NCI-H774 (cell line): ENCODE data around the gene ALDH3B2.
"Not testable (repeated sequence)": the region's sequence is repeated elsewhere in the genome, so short reads cannot be mapped to it uniquely, and the experiment has no call there.

Source experiments
- DNase-seq: peaks from one replicate; lab custom pipeline; 2025; lab: John Stamatoyannopoulos, UW

The ALDH3B2 gene

GRCh38 chr11:67662142-67662834, 12.1 kb downstream of the ALDH3B2 start:
- DNase-seq = no peak

- not testable (repeated sequence) for DNase-seq
Observed at GRCh38 chr11:67660752-67661151, 13.7 kb downstream of the ALDH3B2 start.

DNA sequence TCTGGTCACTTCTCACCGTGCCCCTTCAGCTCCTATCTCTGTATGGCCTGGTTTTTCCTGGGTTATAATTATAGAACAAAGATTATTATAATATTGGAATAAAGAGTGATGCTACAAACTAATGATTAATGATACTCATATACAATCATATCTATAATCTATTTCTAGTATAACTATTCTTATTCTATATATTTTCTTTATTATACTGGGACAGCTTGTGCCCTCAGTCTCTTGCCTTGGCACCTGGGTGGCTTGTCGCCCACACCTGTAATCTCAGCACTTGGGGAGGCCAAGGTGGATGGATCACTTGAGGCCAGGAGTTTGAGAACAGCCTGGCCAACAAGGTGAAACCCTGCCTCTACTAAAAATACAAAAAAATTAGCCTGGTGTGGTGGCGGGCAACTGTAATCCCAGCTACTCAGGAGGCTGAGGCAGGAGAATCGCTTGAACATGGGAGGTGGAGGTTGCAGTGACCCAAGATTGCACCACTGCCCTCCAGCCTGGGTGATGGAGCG, 14.7 kb downstream of the ALDH3B2 start:
- not testable (repeated sequence) for DNase-seq

- DNase-seq = no peak
Observed at GRCh38 chr11:67657300-67657699, 17.1 kb downstream of the ALDH3B2 start.

GRCh38 chr11:67656278-67656922, 18.0 kb downstream of the ALDH3B2 start:
- DNase-seq = no peak

DNA sequence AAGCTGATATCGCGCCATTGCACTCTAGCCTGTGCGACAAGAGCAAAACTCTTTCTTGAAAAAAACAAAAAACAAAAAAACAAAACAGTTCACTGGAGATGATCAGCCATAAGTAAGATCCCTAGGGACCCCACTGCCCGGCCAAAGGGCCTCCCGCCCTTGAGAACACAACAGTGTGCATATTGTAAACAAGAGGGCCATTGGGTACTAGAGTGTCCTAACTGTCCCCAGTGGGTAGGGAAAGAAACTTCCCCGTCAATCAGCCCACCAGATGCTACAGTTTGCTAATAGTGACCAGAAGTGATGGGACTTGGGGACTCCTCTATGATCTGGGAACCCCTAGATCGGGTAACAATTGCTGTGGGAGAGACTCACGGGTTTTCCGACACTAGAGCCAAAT, 20.2 kb downstream of the ALDH3B2 start:
- no peak for DNase-seq

DNA sequence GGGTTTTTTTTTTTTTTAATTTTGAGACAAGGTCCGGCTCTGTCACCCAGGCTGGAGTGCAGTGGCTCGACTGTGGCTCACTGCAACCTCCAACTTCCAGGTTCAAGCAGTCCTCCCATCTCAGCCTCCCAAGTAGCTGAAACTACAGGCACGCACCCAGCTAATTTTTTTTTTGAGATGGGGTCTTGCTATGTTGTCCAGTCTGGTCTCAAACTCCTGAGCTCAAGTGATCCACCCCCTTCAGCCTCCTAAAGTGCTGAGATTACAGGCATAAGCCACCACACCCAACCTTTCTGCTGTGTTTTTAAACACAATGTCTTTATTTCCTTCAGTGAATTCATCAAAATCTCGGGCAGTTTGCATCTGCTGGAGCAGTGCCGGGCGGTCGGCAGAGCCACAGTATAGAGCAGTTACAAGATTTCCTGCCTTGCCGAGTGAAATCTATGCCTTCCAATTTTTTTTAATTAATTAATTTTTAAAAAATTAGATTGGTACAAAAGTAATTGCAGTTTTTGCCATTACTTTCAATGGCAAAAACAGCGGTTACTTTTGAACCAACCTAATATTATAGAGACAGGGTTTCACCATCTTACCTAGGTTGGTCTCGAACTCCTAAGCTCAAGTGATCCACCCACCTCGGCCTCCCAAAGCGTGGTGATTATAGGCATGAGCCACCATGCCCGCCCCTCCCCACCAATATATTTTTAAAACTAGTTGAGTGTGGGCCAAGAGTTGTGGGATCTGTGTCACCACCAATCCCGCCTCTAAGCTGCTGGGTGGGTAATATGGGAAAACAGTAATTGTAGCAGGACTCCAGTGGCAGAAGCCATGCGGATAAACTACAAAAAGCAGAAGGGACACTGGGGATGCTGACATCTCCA, 21.2 kb downstream of the ALDH3B2 start:
- no peak for DNase-seq

DNA sequence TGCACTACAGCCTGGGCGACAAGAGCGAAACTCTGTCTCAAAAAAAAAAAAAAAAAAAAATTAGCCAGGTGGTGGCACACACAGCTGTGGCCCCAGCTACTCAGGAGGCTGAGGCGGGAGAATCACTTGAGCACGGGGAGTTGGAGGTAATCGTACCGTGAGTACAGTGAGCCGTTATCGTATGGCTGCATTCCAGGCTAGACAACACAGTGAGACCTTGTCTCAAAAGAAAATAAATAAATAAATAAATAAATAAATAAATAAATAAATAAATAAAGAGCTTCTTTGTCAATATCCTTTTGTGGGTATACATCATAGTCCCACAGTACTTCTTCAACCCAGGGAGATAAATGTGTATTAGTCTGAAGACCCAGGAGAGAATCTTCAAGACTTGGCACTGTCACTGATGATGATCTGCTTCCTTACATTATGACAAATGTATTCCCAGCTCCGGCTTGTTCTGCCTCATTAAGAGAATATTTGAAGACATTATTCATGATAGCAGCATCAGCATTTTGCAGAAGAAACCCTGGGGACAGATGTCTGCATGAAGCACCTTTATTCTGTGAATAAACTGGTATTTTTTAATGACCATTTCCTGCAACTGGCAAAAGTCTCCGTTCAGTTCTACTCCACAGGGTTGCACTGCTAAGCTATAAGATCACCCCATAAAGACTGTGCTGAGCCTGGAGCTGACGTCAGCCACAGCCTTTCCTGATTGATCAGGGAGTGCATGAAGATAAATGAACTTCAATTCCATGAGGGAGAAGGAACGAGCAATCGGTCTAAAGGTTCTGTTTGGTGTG, 22.2 kb downstream of the ALDH3B2 start:
- DNase-seq = no peak

- no peak for DNase-seq
Observed at GRCh38 chr11:67649634-67650510, 24.6 kb downstream of the ALDH3B2 start.

- DNase-seq = no peak
Observed at GRCh38 chr11:67648796-67649613, 25.4 kb downstream of the ALDH3B2 start.

GRCh38 chr11:67648140-67648795, 26.2 kb downstream of the ALDH3B2 start:
- no peak for DNase-seq

GRCh38 chr11:67647471-67647870, 27.0 kb downstream of the ALDH3B2 start:
- DNase-seq = no peak

- no peak for DNase-seq
Observed at GRCh38 chr11:67646535-67647336, 27.7 kb downstream of the ALDH3B2 start.

- DNase-seq = no peak
Observed at GRCh38 chr11:67645521-67646461, 28.6 kb downstream of the ALDH3B2 start.

DNA sequence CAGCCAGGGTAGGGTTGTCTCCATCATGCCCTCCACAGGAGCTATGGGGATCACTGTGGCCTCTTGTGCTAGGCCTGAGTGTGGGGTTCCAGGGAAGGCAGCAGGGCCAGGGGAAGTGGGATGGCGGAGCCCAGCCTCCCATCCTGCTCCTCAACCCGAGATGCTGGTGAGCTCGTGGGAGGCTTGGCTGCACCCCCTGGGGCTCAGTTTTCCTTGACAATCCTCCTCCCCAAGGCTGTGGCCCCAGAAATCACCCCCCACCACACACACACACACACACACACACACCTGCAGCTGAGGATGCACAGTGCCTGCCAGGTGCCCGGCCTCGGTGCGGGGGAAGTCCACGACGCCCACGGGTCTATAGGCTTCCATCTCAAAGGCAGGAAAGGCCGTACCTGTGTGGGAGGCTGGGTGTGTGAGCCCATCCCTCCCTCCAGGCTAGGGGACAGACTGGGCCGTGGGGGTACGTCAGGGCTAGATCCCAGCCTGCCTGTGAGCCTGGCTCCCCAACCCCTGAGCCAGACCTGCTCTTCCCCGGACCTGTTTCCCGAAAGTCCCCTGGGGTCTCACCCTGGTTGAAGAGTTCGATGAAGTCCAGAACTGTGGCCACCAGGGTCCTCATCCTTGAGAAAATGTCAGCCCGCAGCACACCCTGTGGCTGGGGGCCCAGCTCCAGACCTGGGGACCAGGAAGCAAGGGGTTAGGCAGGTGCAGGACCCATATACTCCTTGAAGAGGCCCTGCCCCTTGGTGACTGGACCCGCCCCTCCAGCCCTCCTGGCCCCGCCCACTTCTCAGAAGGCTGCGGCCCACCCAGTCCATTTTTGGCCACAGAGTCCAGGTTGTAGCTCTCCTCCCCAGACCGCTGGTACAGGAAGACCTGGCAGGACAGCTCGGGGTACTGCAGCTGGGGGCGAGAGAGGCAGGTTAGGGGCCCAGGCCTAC, 29.7 kb downstream of the ALDH3B2 start:
- no peak for DNase-seq

DNA sequence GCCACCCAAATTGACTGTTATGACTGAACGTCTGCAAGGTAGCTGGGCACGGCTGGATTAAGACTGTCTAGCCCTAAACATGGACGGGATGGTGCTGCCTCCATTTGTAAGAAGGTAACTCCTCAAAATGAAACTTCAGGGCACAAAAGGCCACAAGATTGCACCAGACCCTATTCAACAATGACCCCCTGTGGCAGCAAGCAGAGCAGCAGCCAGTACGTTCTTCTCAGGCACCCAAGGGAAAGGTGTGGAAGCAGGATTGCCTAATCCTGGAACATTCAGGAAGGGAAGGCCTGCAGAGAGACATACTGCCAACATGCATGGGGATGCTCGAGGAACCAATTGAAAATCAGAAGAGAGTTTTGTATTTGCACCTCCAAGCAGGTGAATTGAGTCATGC, 30.4 kb downstream of the ALDH3B2 start:
- DNase-seq = no peak
